ENCODE measurements around the gene BAK1. TPM values are rescaled to one million over a fixed set of nuclear protein-coding genes. Genes with fewer than 3 reads are reported as not detected.
A peak's percentile ranks its signal among the peaks of the same experiment; 100 is the strongest.

BAK1 gene
- total and polyA plus RNA-seq, 7 experiments from 2014 or later, result 9.6 to 78.8 (median 21.7) TPM

DNA sequence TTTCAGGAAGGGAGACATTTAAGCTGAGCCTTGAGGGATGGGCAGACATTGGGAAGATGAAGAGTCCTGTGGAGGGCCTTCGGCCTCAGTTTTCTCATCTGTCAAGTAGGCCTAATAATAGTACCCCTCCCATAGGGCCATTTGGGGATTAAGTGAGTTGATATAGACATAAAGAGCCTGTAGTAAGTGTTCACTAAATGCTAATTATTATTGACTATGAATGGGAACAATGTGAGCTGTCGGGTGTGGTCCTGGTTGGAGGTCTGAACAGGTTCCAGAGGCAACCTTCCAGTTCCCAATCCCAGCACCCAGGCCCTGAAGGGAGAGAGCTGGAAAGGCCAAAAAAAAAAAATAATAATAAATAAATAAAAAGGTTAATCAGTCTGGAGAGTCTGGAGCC is 26.6 kb upstream of the BAK1 start:
- no peak overlapping the region for H3K27ac Mint-ChIP-seq
- CTCF ChIA-PET, result interaction anchor here (0.7 to 1.8 kb wide), 3 partner anchors 17 to 1199 kb away, joined by 3 to 6 read pairs (median 4); no protein-coding TSS in a partner anchor
- no peak for ATAC-seq

DNA sequence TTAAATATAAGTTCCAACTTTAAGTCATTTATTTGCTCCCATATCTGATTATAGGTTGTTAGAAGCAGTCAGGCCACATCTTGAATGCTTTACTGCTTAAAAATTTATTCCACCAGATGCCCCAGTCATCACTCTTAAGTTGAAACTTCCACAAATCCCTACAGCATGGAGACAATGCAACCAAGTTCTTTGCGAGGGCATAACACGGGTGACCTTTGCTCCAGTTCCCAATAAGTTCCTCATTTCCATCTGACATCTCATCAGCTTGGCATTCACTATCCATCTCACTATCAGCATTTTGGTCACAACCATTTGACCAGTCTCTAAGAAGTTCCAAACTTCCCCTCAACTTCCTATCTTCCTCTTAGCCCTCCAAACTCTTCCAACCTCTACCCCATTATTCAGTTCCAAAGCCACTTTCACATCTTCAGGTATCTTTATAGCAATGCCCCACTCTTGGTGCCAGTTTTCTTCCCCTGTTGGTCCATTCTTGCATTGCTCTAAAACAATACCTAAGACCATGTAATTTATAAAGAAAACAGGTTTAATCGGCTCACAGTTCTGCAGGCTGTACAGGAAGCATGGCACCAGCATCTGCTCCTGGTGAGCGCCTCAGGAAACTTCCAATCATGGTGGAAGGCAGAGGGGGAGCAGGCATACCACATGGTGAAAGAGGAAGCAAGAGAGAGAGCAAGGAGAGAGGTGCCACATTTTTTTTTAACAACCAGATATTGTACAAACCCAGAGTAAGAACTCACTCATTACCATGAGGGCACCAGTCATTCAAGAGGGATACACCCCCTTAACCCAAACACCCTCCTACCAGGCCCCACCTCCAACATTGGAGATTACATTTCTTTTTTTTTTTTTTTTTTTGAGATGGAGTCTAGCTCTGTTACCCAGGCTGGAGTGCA is 25.1 kb upstream of the BAK1 start:
- ATAC-seq (no peak), DNase-seq (no peak)
- Mint-ChIP-seq H3K4me3 (no peak overlapping the region), H3K27me3 (peaks cover 0 to 29% (median 0%) of the 10 kb centered on the region in 5 donors), H3K36me3 (peaks cover 0 to 5% (median 0%) of the 10 kb centered on the region in 5 donors), H3K4me1 (peaks cover 0 to 6% (median 0%) of the 10 kb centered on the region in 7 donors), H3K27ac (peak overlapping the region in 1 of 9 donors; percentile 48), H3K9me3 (peaks cover 0 to 10% (median 4%) of the 10 kb centered on the region in 11 donors)
- no peak overlapping the region for H3K27ac ChIP-seq (ENCODE audit: low read depth, low read length)
- no peaks in the 10 kb centered on the region for H3K9me3 ChIP-seq (ENCODE audit: control insufficient read depth in 2 of 3, low read length in 3 of 3)
- no peaks in the 10 kb centered on the region for H3K36me3 ChIP-seq (ENCODE audit: control insufficient read depth in 2 of 3, insufficient read depth in 3 of 3, low read length in 3 of 3)
- no peak overlapping the region for H3K4me3 ChIP-seq (ENCODE audit: low read length)
- H3K4me1 ChIP-seq (ENCODE audit: control insufficient read depth in 2 of 2, insufficient read depth in 2 of 2, low read length in 2 of 2), result no peaks in the 10 kb centered on the region
- POLR2A ChIA-PET, result no interaction called here
- intact Hi-C loops (cut with micrococcal nuclease), result no loop called here
- CTCF ChIA-PET, result interaction anchor here (1.2 kb wide), 1 partner anchor 27 kb away, joined by 5 read pairs; no protein-coding TSS in a partner anchor
- H3K27me3 ChIP-seq (ENCODE audit: control insufficient read depth in 2 of 2, insufficient read depth in 2 of 2, low read length in 2 of 2), result no peaks in the 10 kb centered on the region

More for the DNA sequence above, 26.6 kb upstream of the BAK1 start:
- Histone ChIP-seq H3K27ac (ENCODE audit: low read depth, low read length) (no peak overlapping the region), H3K27me3 (ENCODE audit: control insufficient read depth in 2 of 2, insufficient read depth in 2 of 2, low read length in 2 of 2) (no peaks in the 10 kb centered on the region), H3K9me3 (ENCODE audit: control insufficient read depth in 2 of 3, low read length in 3 of 3) (no peaks in the 10 kb centered on the region), H3K4me3 (ENCODE audit: low read length) (no peak overlapping the region), H3K36me3 (ENCODE audit: control insufficient read depth in 2 of 3, insufficient read depth in 3 of 3, low read length in 3 of 3) (no peaks in the 10 kb centered on the region), H3K4me1 (ENCODE audit: control insufficient read depth in 2 of 2, insufficient read depth in 2 of 2, low read length in 2 of 2) (no peaks in the 10 kb centered on the region)
- Mint-ChIP-seq H3K27me3 (peaks cover 0 to 24% (median 0%) of the 10 kb centered on the region in 5 donors), H3K4me1 (peaks cover 0 to 4% (median 0%) of the 10 kb centered on the region in 7 donors), H3K9me3 (peaks cover 0 to 10% (median 4%) of the 10 kb centered on the region in 11 donors), H3K4me3 (no peak overlapping the region), H3K36me3 (peaks cover 0 to 5% (median 0%) of the 10 kb centered on the region in 5 donors)
- no peak for DNase-seq
- intact Hi-C loops (cut with micrococcal nuclease), result loop anchor here (2.0 kb wide), 2 partner anchors 14 to 18 kb away; no protein-coding TSS in a partner anchor
- POLR2A ChIA-PET, result interaction anchor here (1.4 to 2.3 kb wide), 2 partner anchors 12 to 15 kb away, joined by 3 to 10 read pairs; no protein-coding TSS in a partner anchor

DNA sequence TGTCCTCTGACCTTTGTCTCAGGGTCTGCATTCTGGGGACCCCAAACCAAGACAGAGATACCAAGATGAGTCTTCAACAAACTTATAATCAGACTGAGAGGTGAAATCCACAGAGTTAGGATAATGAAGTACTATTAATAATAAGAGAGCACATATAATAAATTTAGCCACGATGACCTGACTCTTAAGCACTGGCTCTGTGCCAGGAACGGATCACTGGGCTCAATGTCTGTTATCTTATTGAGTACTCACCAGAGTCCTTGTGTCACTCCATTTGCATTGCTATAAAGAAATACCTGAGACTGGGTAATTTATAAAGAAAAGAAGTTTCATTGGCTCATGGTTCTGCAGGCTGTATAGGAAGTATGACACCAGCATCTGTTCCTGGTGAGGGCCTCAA is 22.1 kb upstream of the BAK1 start:
- Histone ChIP-seq H3K27ac (ENCODE audit: low read depth, low read length) (no peak overlapping the region), H3K9me3 (ENCODE audit: control insufficient read depth in 2 of 3, low read length in 3 of 3) (no peaks in the 10 kb centered on the region), H3K4me1 (ENCODE audit: control insufficient read depth in 2 of 2, insufficient read depth in 2 of 2, low read length in 2 of 2) (peaks cover 0 to 12% of the 10 kb centered on the region in 2 donors), H3K36me3 (ENCODE audit: control insufficient read depth in 2 of 3, insufficient read depth in 3 of 3, low read length in 3 of 3) (no peaks in the 10 kb centered on the region), H3K4me3 (ENCODE audit: low read length) (no peak overlapping the region), H3K27me3 (ENCODE audit: control insufficient read depth in 2 of 2, insufficient read depth in 2 of 2, low read length in 2 of 2) (no peaks in the 10 kb centered on the region)
- ATAC-seq (no peak), DNase-seq (no peak)
- POLR2A ChIA-PET, result no interaction called here
- CTCF ChIA-PET, result interaction anchor here (1.1 kb wide), 1 partner anchor 24 kb away, joined by 4 read pairs; no protein-coding TSS in a partner anchor
- intact Hi-C loops (cut with micrococcal nuclease), result no loop called here
- Mint-ChIP-seq H3K27ac (peak overlapping the region in 2 of 9 donors; percentile 43 to 51), H3K9me3 (peaks cover 0 to 10% (median 4%) of the 10 kb centered on the region in 11 donors), H3K4me3 (no peak overlapping the region), H3K27me3 (peaks cover 0 to 26% (median 0%) of the 10 kb centered on the region in 5 donors), H3K36me3 (peaks cover 0 to 5% (median 0%) of the 10 kb centered on the region in 5 donors), H3K4me1 (peaks cover 0 to 29% (median 17%) of the 10 kb centered on the region in 7 donors)

DNA sequence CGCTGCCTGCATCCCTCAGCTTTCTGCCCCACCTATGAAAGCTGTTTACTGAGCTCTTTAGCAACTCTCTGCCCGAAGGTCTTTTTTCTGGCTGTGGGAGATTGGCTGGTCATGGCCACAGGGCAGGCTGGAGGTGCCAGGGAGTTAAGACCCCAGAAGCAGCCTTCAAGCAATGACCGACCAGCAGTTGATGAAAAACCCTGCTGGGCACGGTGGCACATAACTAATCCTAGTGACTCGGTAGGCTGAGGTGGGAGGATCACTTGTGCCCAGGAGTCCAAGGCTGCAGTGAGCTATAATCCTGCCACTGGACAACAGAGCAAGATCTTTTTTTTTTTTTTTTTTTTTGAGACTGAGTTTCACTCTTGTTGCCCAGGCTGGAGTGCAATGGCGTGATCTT is 20.7 kb upstream of the BAK1 start:
- Mint-ChIP-seq H3K9me3 (peaks cover 0 to 10% (median 4%) of the 10 kb centered on the region in 11 donors), H3K27me3 (peaks cover 0 to 26% (median 0%) of the 10 kb centered on the region in 5 donors), H3K4me3 (no peak overlapping the region), H3K36me3 (peaks cover 0 to 5% (median 0%) of the 10 kb centered on the region in 5 donors), H3K4me1 (peaks cover 0 to 36% (median 21%) of the 10 kb centered on the region in 7 donors), H3K27ac (peak overlapping the region in 3 of 9 donors; percentile 17 to 90 (median 21))
- Histone ChIP-seq H3K27ac (ENCODE audit: low read depth, low read length) (no peak overlapping the region), H3K36me3 (ENCODE audit: control insufficient read depth in 2 of 3, insufficient read depth in 3 of 3, low read length in 3 of 3) (no peaks in the 10 kb centered on the region), H3K9me3 (ENCODE audit: control insufficient read depth in 2 of 3, low read length in 3 of 3) (no peaks in the 10 kb centered on the region), H3K27me3 (ENCODE audit: control insufficient read depth in 2 of 2, insufficient read depth in 2 of 2, low read length in 2 of 2) (no peaks in the 10 kb centered on the region), H3K4me3 (ENCODE audit: low read length) (no peak overlapping the region), H3K4me1 (ENCODE audit: control insufficient read depth in 2 of 2, insufficient read depth in 2 of 2, low read length in 2 of 2) (peaks cover 0 to 12% of the 10 kb centered on the region in 2 donors)
- ChIA-PET POLR2A (no interaction called here), CTCF (interaction anchor here (1.1 kb wide), 1 partner anchor 211 kb away, joined by 6 read pairs; no protein-coding TSS in a partner anchor)
- intact Hi-C loops (cut with micrococcal nuclease), result no loop called here
- ATAC-seq, result no peak
- DNase-seq, result no peak

- Mint-ChIP-seq H3K4me1 (peaks cover 0 to 42% (median 27%) of the 10 kb centered on the region in 7 donors), H3K36me3 (peaks cover 0 to 2% (median 0%) of the 10 kb centered on the region in 5 donors), H3K27me3 (peaks cover 0 to 23% (median 0%) of the 10 kb centered on the region in 5 donors), H3K9me3 (peaks cover 0 to 1% (median 0%) of the 10 kb centered on the region in 11 donors), H3K4me3 (peak overlapping the region in 5 of 10 donors; percentile 23 to 54 (median 41)), H3K27ac (peak overlapping the region in 7 of 9 donors; percentile 33 to 92 (median 83))
- Histone ChIP-seq H3K36me3 (ENCODE audit: control insufficient read depth in 2 of 3, insufficient read depth in 3 of 3, low read length in 3 of 3) (no peaks in the 10 kb centered on the region), H3K4me3 (ENCODE audit: low read length) (no peak overlapping the region), H3K27ac (ENCODE audit: low read depth, low read length) (peak overlapping the region; percentile 27), H3K27me3 (ENCODE audit: control insufficient read depth in 2 of 2, insufficient read depth in 2 of 2, low read length in 2 of 2) (no peaks in the 10 kb centered on the region), H3K9me3 (ENCODE audit: control insufficient read depth in 2 of 3, low read length in 3 of 3) (no peaks in the 10 kb centered on the region), H3K4me1 (ENCODE audit: control insufficient read depth in 2 of 2, insufficient read depth in 2 of 2, low read length in 2 of 2) (peaks cover 0 to 12% of the 10 kb centered on the region in 2 donors)
- intact Hi-C loops (cut with micrococcal nuclease), result no loop called here
- CTCF ChIA-PET, result interaction anchor here (0.6 to 1.1 kb wide), 3 partner anchors 9 to 555 kb away, joined by 4 to 6 read pairs (median 4); no protein-coding TSS in a partner anchor
- DNase-seq (no peak), ATAC-seq (no peak)
- POLR2A ChIA-PET, result interaction anchor here (0.8 to 1.5 kb wide), 2 partner anchors 20 to 23 kb away, joined by 4 read pairs; partner anchors contain the start of gene BAK1
Observed at GRCh38 chr6:33599413-33599938, 19.4 kb upstream of the BAK1 start.
